HepG2 (cell line): ENCODE data around the gene WNT1. TPM values are rescaled to one million over a fixed set of nuclear protein-coding genes. Genes with fewer than 3 reads are reported as not detected.
A peak's percentile ranks its signal among the peaks of the same experiment; 100 is the strongest.

Experiments
- CC2D1A ChIP-seq: sonication (generic); formaldehyde crosslinking; IDR thresholded peaks from 2 replicates; pipeline ENCODE4 v1.8.1; 2023; ENCODE audit warnings: mild to moderate bottlenecking, missing genetic modification reagents
- EEA1 ChIP-seq: sonication (generic); formaldehyde crosslinking; IDR thresholded peaks from 2 replicates; pipeline ENCODE4 v1.5.1; 2020; ENCODE audit warnings: mild to moderate bottlenecking, missing genetic modification reagents, borderline replicate concordance
- FOXP4 ChIP-seq: sonication (generic); formaldehyde crosslinking; IDR thresholded peaks from 2 replicates; pipeline ENCODE4 v1.4.0; 2020; ENCODE audit warnings: missing genetic modification reagents
- HNF1A ChIP-seq, 2 experiments: sonication (generic) in 1 of 2; formaldehyde crosslinking in 1 of 2; IDR thresholded peaks; 2 replicates each; pipeline versions ENCODE4 v1.4.0 to v1.6.1; 2016 to 2020; ENCODE audit warnings: borderline replicate concordance in 1 of 2, low read depth in 1 of 2, mild to moderate bottlenecking in 1 of 2, missing genetic modification reagents in 1 of 2
- HNF4A ChIP-seq: sonication (generic); formaldehyde crosslinking; IDR thresholded peaks from 2 replicates; pipeline ENCODE4 v1.4.0; 2020; ENCODE audit warnings: missing genetic modification reagents
- HNRNPH1 ChIP-seq: fragments of 200-400 bp; formaldehyde crosslinking; optimal IDR thresholded peaks from 2 replicates; pipeline ENCODE3; 2017; ENCODE audit warnings: mild to moderate bottlenecking, low read depth, low read length
- HOXA5 ChIP-seq: sonication (generic); formaldehyde crosslinking; IDR thresholded peaks from 2 replicates; pipeline ENCODE4 v1.4.0; 2020; ENCODE audit warnings: missing genetic modification reagents
- MBD4 ChIP-seq: IDR thresholded peaks from 2 replicates; pipeline ENCODE4 v1.6.1; 2012; ENCODE audit warnings: low read length, inconsistent platforms, borderline replicate concordance
- NR2C2 ChIP-seq: sonication (generic); formaldehyde crosslinking; IDR thresholded peaks from 2 replicates; pipeline ENCODE4 v1.4.0; 2020; ENCODE audit warnings: missing genetic modification reagents, mild to moderate bottlenecking, moderate library complexity, borderline replicate concordance
- NR2F1 ChIP-seq, 2 experiments: fragments of 450-650 bp in 1 of 2; formaldehyde crosslinking in 1 of 2; IDR thresholded peaks; 2 replicates each; pipeline versions ENCODE4 v1.5.0 to v1.6.1; 2016 to 2020; ENCODE audit warnings: mild to moderate bottlenecking in 1 of 2, missing compliant biosample characterization in 1 of 2, missing genetic modification reagents in 1 of 2, moderate library complexity in 1 of 2
- NRL ChIP-seq: sonication (generic); formaldehyde crosslinking; IDR thresholded peaks from 2 replicates; pipeline ENCODE4 v1.5.0; 2020; ENCODE audit warnings: missing genetic modification reagents, mild to moderate bottlenecking, moderate library complexity, borderline replicate concordance
- SMAD3 ChIP-seq: sonication (generic); formaldehyde crosslinking; IDR thresholded peaks from 2 replicates; pipeline ENCODE4 v1.4.0; 2020; ENCODE audit warnings: missing genetic modification reagents
- SOX13 ChIP-seq, 3 experiments: fragments of 450-650 bp in 1 of 3; sonication (generic) in 1 of 3; formaldehyde crosslinking in 1 of 3; IDR thresholded peaks in 2 of 3; conservative IDR thresholded peaks in 1 of 3; 2 replicates each; pipeline versions ENCODE4 v1.5.0 to v1.6.1; 2016 to 2020; ENCODE audit warnings: antibody characterized with exemption in 1 of 3, mild to moderate bottlenecking in 1 of 3, missing compliant biosample characterization in 1 of 3, missing genetic modification reagents in 1 of 3, moderate library complexity in 1 of 3
- SRY ChIP-seq: sonication (generic); formaldehyde crosslinking; IDR thresholded peaks from 2 replicates; pipeline ENCODE4 v1.8.0; 2022; ENCODE audit warnings: mild to moderate bottlenecking, missing genetic modification reagents
- USF2 ChIP-seq, 2 experiments: sonication (generic) in 1 of 2; formaldehyde crosslinking in 1 of 2; IDR thresholded peaks; 2 replicates each; pipeline versions ENCODE4 v1.5.1 to v1.6.1; 2011 to 2020; ENCODE audit warnings: borderline replicate concordance in 1 of 2, low read depth in 1 of 2, low read length in 1 of 2, mild to moderate bottlenecking in 1 of 2, missing genetic modification reagents in 1 of 2, moderate library complexity in 1 of 2
- ZFP62 ChIP-seq: sonication (generic); formaldehyde crosslinking; IDR thresholded peaks from 2 replicates; pipeline ENCODE4 v1.4.0; 2020; ENCODE audit warnings: missing genetic modification reagents
- ZSCAN9 ChIP-seq: IDR thresholded peaks from 2 replicates; pipeline ENCODE4 v1.6.1; 2016; ENCODE audit warnings: borderline replicate concordance
- polyA plus RNA-seq, 8 experiments: library from polyadenylated mRNA; depleted of rRNA in 3 of 8; stranded (reverse) in 7 of 8; unstranded in 1 of 8; fragments of >200 nt; fragmentation: Illumina TruSeq in 4 of 8; extraction: Trizol in 4 of 8; gene quantifications; 2 replicates each; pipeline versions ENCODE4 v1.2.1 to v1.2.3, GENCODE V29; 2011 to 2016; ENCODE audit warnings: low read depth in 4 of 8, missing spikeins in 1 of 8, mixed read lengths in 1 of 8; ENCODE audit not compliant: insufficient read depth in 1 of 8
- total RNA-seq, 5 experiments: library from RNA; depleted of rRNA; stranded (reverse); fragments of >200 nt; fragmentation: Illumina TruSeq; extraction: Trizol; gene quantifications; 2 replicates each; pipeline ENCODE4 v1.2.3, GENCODE V29; 2016; ENCODE audit warnings: low read depth in 1 of 5

The WNT1 gene
- total and polyA plus RNA-seq, 2 of the 13 experiments (the other 11 are each of a cell fraction or from before 2014, with no cell fraction given), result not detected

- TF ChIP-seq MBD4 (no peak), HNF1A (IDR thresholded peaks at IDR 0.05; ENCODE audit: low read depth) (no peak), HNF1A (CRISPR knock-in tag; IDR thresholded peaks at IDR 0.05; ENCODE audit: borderline replicate concordance) (no peak), HNRNPH1 (no peak), CC2D1A (CRISPR knock-in tag) (no peak), NR2C2 (CRISPR knock-in tag) (peak; percentile 51; the same call in 1 of the 2 replicates), SMAD3 (CRISPR knock-in tag) (no peak), NR2F1 (CRISPR knock-in tag; IDR thresholded peaks at IDR 0.05) (no peak), ZFP62 (CRISPR knock-in tag) (no peak), SRY (peak; percentile 94; the same call in 1 of the 2 replicates), NRL (CRISPR knock-in tag) (peak; percentile 99), USF2 (IDR thresholded peaks at IDR 0.05; ENCODE audit: low read depth, low read length) (no peak), USF2 (CRISPR knock-in tag; IDR thresholded peaks at IDR 0.05; ENCODE audit: borderline replicate concordance) (no peak), HNF4A (CRISPR knock-in tag) (no peak), FOXP4 (CRISPR knock-in tag) (no peak), HOXA5 (CRISPR knock-in tag) (peak; percentile 89), ZSCAN9 (peak; percentile 56; the same call in 1 of the 2 replicates), EEA1 (CRISPR knock-in tag) (no peak), SOX13 (IDR thresholded peaks at IDR 0.05) (no peak), SOX13 (CRISPR knock-in tag; conservative IDR thresholded peaks at IDR 0.05 in 1 of 2, IDR thresholded peaks at IDR 0.05 in 1 of 2) (0 out of 4 replicates have a peak, but pooled peaks of 1 of the 2 experiments have one; percentile 12)
These were observed 20.6 kb downstream of the WNT1 start (continued) for GRCh38 chr12:48998497-48999353.
